GM13977 (cell line): ENCODE data around the gene OR10J4.

Source experiments
- DNase-seq: peaks from one replicate; pipeline ENCODE4 v3.0.0; 2012; ENCODE audit warnings: low spot score
- in situ Hi-C: fragments of 300-500 bp; cut with MboI; formaldehyde crosslinking; loops from one replicate; pipeline ENCODE4 v1.12.0; 2022; ENCODE audit warnings: low sequenced_read_pairs, low pct_unique_long_range_greater_than_20kb, mixed read lengths, inconsistent platforms; ENCODE audit not compliant: unreplicated experiment
- TF ChIP-seq, protein P1 (sequence below): IDR thresholded peaks from 2 replicates; pipeline ENCODE4 v1.5.1; 2012; ENCODE audit warnings: mild to moderate bottlenecking, control low read depth; ENCODE audit not compliant: insufficient read depth; ENCODE audit errors: extremely low read depth, missing control alignments

Gene OR10J4

DNA sequence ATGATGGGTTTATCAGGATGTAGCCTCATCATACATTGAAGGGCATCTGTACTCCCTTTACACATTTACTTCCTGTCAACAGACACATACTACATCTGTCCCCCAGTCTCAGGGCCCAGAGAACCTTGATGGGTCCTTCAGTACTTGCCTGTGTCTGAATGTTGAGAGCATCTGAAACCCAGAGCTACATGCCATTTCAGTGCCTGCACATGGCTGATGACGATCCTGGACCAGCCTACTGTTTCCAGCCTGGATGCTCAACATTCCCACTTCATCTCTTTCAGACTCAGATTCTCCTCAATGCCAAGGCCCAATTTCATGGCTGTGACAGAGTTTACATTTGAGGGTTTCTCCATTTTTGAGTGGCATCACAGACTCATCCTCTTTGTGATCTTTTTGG is at the start of gene OR10J4:
Gene OR10J4 (plus strand): TSS at position 301 of the 400 bp plus-strand sequence.
- in situ Hi-C loops = no loop called here
- no peak for DNase-seq
- TF ChIP-seq, protein P1, sequence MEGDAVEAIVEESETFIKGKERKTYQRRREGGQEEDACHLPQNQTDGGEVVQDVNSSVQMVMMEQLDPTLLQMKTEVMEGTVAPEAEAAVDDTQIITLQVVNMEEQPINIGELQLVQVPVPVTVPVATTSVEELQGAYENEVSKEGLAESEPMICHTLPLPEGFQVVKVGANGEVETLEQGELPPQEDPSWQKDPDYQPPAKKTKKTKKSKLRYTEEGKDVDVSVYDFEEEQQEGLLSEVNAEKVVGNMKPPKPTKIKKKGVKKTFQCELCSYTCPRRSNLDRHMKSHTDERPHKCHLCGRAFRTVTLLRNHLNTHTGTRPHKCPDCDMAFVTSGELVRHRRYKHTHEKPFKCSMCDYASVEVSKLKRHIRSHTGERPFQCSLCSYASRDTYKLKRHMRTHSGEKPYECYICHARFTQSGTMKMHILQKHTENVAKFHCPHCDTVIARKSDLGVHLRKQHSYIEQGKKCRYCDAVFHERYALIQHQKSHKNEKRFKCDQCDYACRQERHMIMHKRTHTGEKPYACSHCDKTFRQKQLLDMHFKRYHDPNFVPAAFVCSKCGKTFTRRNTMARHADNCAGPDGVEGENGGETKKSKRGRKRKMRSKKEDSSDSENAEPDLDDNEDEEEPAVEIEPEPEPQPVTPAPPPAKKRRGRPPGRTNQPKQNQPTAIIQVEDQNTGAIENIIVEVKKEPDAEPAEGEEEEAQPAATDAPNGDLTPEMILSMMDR = no peak

DNA sequence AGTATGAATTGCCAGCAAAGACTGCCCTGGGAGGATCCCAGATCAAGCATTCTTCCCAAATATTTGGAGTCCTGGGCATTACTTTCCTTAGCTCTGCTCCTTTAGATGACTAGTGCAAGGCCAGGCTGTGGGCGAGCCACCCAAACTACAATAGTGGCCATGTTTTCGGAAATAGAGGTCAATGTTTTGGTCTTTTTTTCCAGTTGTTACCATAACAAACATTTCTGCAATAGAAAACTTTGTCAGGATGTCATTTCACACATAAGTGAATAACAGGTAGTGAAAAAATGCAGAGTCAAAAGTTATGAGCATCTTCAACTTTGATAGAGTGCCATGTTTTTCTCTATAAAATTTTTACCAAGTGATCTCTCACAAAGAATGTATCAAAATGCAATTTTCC is 25.2 kb upstream of the OR10J4 start:
- in situ Hi-C loops = no loop called here
- TF ChIP-seq, protein P1 = no peak
- DNase-seq = no peak

DNA sequence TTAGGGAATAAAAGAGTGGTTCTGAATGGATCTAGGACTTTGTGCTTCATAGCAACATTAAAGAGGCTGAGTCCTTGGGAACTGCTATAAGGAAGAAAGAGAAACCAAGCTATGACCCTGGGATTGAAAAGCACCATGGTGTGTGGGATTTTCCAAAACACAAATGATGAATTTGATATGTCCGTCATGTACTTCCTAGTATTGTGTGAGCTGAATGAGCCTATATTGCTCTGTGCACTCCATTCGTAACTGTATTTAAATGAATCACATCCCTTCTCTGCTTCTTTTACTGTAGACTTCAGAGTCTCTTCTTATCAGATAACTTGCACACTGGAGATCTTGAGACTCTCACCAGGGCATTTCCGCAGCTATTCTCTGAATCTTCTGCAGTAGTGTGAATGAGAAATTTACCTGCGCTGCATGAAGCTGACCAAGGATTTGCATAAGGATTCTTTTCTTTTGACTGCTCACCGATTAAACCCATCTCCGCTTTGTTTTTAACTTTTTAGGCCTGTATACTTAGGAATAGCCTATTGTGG is 23.1 kb upstream of the OR10J4 start:
- TF ChIP-seq, protein P1 = no peak
- in situ Hi-C loops = no loop called here
- DNase-seq = no peak

DNA sequence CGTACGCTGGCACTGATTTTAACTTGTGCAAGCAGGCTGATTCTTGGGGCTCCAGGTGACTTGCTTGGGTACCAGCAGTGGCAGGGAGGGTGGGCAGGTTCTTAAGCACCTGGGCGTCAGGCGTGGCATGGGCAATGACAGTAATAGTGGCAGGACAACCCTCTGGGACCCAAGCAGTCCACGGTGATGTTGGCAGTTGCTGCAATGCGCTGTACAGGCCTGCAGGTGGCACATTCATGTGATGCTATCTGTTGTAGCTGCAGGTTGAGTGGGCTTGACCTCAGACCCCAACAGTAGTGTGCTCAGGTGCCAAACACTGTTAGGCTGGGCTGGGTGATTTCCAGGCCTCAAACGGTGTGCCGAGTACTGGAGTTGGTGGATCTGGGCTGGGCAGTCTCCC is 10.2 kb upstream of the OR10J4 start:
- DNase-seq = no peak
- in situ Hi-C loops = no loop called here
- TF ChIP-seq, protein P1 = peak; percentile 25

DNA sequence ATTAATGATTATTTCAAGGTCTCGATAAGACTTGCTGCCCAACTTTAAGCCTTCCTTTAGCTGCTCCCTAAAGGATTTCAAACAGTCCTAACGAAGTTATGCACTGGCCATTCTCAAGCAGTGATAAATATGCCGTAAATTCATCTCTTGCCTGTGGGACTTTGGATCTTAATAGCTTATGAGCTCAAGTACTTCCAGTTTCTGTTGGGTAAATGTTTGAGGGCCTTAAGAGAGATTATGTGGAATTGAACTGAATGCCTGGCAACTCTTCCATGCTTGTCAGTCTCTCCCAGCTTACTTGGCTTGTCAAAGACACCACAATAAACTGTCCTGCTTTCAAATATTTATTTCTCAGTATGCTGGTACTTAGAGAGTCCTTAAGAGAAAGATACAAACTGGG is 3.5 kb upstream of the OR10J4 start:
- TF ChIP-seq, protein P1 = no peak
- in situ Hi-C loops = no loop called here
- no peak for DNase-seq

DNA sequence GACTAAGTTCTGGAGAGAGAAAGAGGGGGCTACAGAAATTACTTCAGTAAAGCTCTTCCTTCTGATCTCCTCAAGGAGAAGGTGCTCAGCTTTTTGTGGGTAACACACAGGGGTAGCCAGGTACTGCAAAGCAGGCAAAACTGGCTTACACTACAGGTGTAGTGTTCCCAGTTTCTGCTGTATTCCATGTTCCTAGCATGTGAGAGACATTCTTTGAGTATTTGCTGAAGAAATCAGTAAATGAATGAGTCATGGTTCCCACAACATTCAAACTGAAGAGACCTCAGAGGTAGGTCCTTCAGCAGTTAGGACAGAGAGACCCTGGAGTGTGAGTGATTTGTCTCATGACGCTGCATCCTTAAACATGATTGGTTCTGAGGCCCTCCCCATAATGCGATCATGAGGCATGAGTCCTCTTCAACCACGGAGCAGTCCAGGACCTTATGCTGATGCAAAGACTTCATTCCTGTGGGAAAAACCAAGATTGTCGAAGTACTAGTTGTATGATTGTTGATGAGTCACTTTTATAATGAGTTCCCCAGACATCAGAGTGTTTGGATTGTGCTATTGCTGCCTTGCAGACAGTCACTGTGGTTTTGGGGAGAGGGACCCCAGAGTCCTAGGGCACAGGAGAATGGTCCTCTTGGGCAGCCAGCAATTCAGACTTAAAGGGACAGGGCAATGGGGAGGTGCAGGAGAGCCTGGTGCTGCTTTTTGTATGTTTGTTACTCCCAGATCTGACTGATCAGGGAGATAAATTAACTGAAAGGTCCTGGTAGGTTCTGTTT is 2.7 kb upstream of the OR10J4 start:
- no peak for DNase-seq
- TF ChIP-seq, protein P1 = no peak
- in situ Hi-C loops = no loop called here

DNA sequence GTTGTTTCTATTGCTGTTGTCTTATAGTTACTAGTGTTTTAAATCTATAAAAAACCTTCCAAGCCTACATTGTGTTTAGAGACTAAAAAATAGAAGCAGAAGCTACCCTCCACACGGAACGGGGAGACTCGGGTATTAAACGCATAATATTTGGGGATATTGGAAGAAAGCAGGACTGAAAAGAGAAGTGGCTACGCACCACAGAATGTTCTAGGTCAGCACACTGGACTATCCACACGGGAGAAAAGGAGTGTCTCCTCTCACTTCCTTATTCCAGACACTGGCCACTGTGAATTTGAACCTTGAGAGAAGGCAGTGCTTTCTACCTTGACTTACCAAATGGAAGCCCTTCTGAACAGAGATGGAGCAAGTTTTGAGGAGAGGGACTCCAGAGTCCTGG is 1.0 kb upstream of the OR10J4 start:
- DNase-seq = no peak
- in situ Hi-C loops = no loop called here
- TF ChIP-seq, protein P1 = no peak
